GM12891 (cell line): ENCODE results near the gene TIGD3. TPM values are rescaled to one million over a fixed set of nuclear protein-coding genes. Genes with fewer than 3 reads are reported as not detected.

Source experiments
- DNase-seq: peaks from one replicate; pipeline ENCODE4 v3.0.0; 2011; ENCODE audit warnings: low spot score; ENCODE audit not compliant: insufficient read length
- FAIRE-seq: peaks from 2 replicates; lab custom pipeline; 2011; peaks lifted over from hg19 to GRCh38; lab: Jason Lieb, UNC
- PAX5 ChIP-seq: IDR thresholded peaks from 2 replicates; pipeline ENCODE4 v1.6.1; 2011; ENCODE audit warnings: low read length, moderate library complexity, mild to moderate bottlenecking; ENCODE audit not compliant: insufficient read depth, severe bottlenecking
- POLR2A ChIP-seq: IDR thresholded peaks from 2 replicates; pipeline ENCODE4 v1.6.1; 2011; ENCODE audit warnings: low read depth, low read length, control low read depth
- POLR2AphosphoS5 ChIP-seq: IDR thresholded peaks from 2 replicates; pipeline ENCODE4 v1.6.1; 2011; ENCODE audit warnings: low read depth, low read length, control low read depth
- POU2F2 ChIP-seq: IDR thresholded peaks from 2 replicates; pipeline ENCODE4 v1.6.1; 2011; ENCODE audit warnings: low read depth, mild to moderate bottlenecking, control low read depth, low read length, moderate library complexity
- SPI1 ChIP-seq: IDR thresholded peaks from 2 replicates; pipeline ENCODE4 v1.6.1; 2011; ENCODE audit warnings: low read depth, low read length, control low read depth
- TAF1 ChIP-seq: IDR thresholded peaks from 2 replicates; pipeline ENCODE4 v1.6.1; 2011; ENCODE audit warnings: low read depth, low read length, control low read depth
- polyA plus RNA-seq: library from polyadenylated mRNA; unstranded; fragments of >200 nt; gene quantifications from one replicate; pipeline ENCODE4 v1.2.1, GENCODE V29; 2012; ENCODE audit warnings: low read depth, missing spikeins, inconsistent platforms; ENCODE audit not compliant: missing spikeins

TIGD3 gene, protein sequence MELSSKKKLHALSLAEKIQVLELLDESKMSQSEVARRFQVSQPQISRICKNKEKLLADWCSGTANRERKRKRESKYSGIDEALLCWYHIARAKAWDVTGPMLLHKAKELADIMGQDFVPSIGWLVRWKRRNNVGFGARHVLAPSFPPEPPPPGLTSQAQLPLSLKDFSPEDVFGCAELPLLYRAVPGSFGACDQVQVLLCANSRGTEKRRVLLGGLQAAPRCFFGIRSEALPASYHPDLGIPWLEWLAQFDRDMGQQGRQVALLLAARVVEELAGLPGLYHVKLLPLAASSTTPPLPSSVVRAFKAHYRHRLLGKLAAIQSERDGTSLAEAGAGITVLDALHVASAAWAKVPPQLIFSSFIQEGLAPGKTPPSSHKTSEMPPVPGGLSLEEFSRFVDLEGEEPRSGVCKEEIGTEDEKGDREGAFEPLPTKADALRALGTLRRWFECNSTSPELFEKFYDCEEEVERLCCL
- 0.53 TPM for polyA plus RNA-seq

GRCh38 chr11:65354265-65355012 lies at the start of gene TIGD3:
Gene TIGD3, plus strand, starts transcription at chr11:65354751. Its CDS starts 1,058 bp downstream, at chr11:65355809.
- FAIRE-seq (peak; percentile 98), DNase-seq (peak; percentile 99)
- TF ChIP-seq SPI1: peak; percentile 36; the same call in 1 of the 2 replicates
- TF ChIP-seq POU2F2: no peak

DNA sequence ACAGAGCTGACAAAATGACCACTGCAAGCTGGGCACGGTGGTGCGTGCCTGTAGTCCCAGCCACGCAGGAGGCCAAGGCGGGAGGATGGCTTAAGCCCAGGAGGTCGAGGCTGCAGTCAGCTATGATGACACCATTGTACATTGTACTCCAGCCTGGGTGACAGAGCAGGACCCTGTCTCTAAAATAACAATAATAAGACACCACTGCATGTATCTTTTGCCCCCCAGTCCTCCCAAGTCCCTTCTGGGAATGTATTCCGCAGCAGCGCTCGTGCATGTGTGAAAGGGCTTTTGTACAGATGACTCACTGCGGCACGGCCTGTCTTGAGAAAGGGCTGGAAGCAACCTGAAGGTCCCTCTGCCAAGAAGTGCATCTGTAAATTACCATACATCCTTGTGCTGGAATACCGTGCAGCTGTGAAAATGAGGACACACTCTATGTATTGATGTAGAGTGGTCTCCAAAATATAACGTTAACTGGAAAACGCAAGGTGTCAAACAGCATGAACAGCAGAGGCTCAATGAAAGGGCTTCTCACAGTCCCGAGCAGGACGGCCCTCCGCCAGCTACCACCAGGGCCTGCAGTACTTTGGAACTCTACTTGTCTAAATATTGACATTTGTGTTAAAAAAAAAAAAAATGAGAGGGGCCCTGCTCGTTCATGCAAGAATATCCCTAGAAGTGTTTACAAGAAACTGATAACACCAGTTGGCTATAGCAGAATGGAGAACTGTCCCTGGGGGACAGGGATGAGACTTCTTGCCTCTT lies 48.9 kb upstream of the TIGD3 start:
- DNase-seq (no peak), FAIRE-seq (no peak)
- no peak for TF ChIP-seq POLR2AphosphoS5
- no peak for TF ChIP-seq PAX5
- TF ChIP-seq SPI1: no peak
- no peak for TF ChIP-seq TAF1
- no peak for TF ChIP-seq POU2F2
- no peak for TF ChIP-seq POLR2A

GRCh38 chr11:65307298-65308229 lies 47.0 kb upstream of the TIGD3 start:
- FAIRE-seq (no peak), DNase-seq (no peak)
- no peak for TF ChIP-seq POU2F2
- TF ChIP-seq TAF1: no peak
- no peak for TF ChIP-seq POLR2A
- TF ChIP-seq SPI1: no peak
- no peak for TF ChIP-seq PAX5
- TF ChIP-seq POLR2AphosphoS5: no peak

DNA sequence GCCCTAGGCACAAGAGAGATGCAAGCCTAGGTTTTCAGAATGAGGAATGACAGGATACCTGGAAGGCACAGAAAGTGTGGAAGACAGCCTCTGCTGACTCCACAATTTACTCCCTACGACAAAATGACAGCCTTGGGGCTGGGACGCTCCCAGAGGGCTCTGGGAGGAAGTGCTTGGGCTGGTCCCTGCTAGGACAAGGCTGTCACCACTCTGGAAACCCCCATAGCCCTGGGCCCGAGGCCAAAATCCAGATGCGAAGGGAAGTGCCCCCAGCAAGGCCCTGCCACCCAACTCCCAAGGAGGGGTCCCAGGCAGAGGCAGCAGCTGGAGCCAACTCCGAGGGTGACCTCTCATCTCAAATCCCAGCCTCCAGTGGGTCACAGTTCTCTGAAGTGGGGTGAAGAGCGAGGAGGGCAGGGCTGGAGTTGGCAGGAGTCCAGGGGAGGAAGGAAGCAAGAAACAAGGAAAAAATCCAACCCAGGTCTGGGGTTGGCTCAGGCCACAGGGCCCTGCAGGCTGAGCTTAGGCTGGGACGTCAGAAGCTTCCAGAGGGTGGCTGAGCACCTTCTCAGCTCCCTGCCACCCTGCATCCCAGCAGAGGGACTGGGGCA lies 46.2 kb upstream of the TIGD3 start:
- TF ChIP-seq POLR2AphosphoS5: no peak
- peak; percentile 56 for TF ChIP-seq SPI1
- DNase-seq (no peak), FAIRE-seq (no peak)

GRCh38 chr11:65309006-65309405 lies 45.5 kb upstream of the TIGD3 start:
- FAIRE-seq: no peak
- no peak for TF ChIP-seq PAX5
- no peak for TF ChIP-seq POLR2AphosphoS5
- no peak for TF ChIP-seq TAF1
- no peak for TF ChIP-seq POU2F2
- TF ChIP-seq SPI1: no peak
- no peak for TF ChIP-seq POLR2A
- DNase-seq: no peak

GRCh38 chr11:65310215-65310614 lies 44.3 kb upstream of the TIGD3 start:
- TF ChIP-seq SPI1 (no peak), POLR2A (no peak), PAX5 (no peak), TAF1 (no peak), POLR2AphosphoS5 (no peak), POU2F2 (no peak)
- FAIRE-seq: no peak
- DNase-seq: no peak

DNA sequence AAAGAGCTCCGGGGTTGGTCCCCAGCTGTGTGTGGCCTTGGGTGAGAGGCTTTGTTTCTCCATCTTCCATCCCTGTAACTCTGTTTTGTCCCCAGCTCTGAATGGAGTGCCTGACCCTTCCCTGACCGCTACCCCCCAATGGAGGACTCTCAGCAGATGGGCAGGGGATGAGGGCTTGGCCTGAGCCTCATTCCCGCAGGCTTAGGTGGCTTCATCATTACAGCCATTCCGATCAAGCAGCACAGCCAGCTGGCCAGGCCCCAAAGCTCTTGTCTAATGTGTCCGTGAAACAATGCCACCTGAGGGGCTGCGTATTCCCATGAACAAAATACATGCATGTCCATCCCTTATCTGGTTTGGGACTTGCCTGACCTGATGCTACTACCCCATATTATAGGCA lies 43.8 kb upstream of the TIGD3 start:
- DNase-seq (no peak), FAIRE-seq (no peak)
- TF ChIP-seq SPI1 (no peak), PAX5 (no peak)

GRCh38 chr11:65311170-65311678 lies 43.3 kb upstream of the TIGD3 start:
- TF ChIP-seq SPI1: no peak
- TF ChIP-seq POLR2AphosphoS5: no peak
- TF ChIP-seq PAX5: no peak
- no peak for TF ChIP-seq TAF1
- no peak for TF ChIP-seq POU2F2
- TF ChIP-seq POLR2A: no peak
- FAIRE-seq: no peak
- no peak for DNase-seq
